ENCODE measurements around the gene TEAD3. TPM values are rescaled to one million over a fixed set of nuclear protein-coding genes. Genes with fewer than 3 reads are reported as not detected.
A peak's percentile ranks its signal among the peaks of the same experiment; 100 is the strongest.

Gene TEAD3
- total and polyA plus RNA-seq, 4 donors = 15.0 to 20.7 (median 18.5) TPM

- 74 to 77% methylated on average over 4 of the region's 4 CpGs for WGBS, 2 donors
- TF ChIP-seq, protein P1, sequence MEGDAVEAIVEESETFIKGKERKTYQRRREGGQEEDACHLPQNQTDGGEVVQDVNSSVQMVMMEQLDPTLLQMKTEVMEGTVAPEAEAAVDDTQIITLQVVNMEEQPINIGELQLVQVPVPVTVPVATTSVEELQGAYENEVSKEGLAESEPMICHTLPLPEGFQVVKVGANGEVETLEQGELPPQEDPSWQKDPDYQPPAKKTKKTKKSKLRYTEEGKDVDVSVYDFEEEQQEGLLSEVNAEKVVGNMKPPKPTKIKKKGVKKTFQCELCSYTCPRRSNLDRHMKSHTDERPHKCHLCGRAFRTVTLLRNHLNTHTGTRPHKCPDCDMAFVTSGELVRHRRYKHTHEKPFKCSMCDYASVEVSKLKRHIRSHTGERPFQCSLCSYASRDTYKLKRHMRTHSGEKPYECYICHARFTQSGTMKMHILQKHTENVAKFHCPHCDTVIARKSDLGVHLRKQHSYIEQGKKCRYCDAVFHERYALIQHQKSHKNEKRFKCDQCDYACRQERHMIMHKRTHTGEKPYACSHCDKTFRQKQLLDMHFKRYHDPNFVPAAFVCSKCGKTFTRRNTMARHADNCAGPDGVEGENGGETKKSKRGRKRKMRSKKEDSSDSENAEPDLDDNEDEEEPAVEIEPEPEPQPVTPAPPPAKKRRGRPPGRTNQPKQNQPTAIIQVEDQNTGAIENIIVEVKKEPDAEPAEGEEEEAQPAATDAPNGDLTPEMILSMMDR (IDR thresholded peaks at IDR 0.05; ENCODE audit: control extremely low read depth, extremely low read depth) = no peak
- Histone ChIP-seq H3K4me3 (no peak overlapping the region), H3K27me3 (ENCODE audit: control insufficient read depth in 3 of 3, insufficient read depth in 3 of 3, low read length in 2 of 3) (no peaks in the 10 kb centered on the region), H3K36me3 (ENCODE audit: control insufficient read depth in 4 of 4, insufficient read depth in 4 of 4, low read length in 4 of 4) (no peaks in the 10 kb centered on the region), H3K9me3 (ENCODE audit: control insufficient read depth in 4 of 4, insufficient read depth in 3 of 4, low read length in 3 of 4) (no peaks in the 10 kb centered on the region), H3K4me1 (ENCODE audit: control insufficient read depth in 5 of 5, insufficient read depth in 5 of 5, low read length in 5 of 5) (peaks cover 0 to 16% (median 0%) of the 10 kb centered on the region in 5 donors), H3K9ac (ENCODE audit: insufficient read depth in 1 of 2, low read length in 2 of 2) (no peak overlapping the region), H3K27ac (ENCODE audit: low read depth in 1 of 2, low read length in 1 of 2) (no peak overlapping the region)
- no peak for ATAC-seq (ENCODE audit: insufficient read depth, low FRiP score)
- DNase-seq = no peak
Observed at GRCh38 chr6:35514587-35514986, 17.7 kb upstream of the TEAD3 start.

DNA sequence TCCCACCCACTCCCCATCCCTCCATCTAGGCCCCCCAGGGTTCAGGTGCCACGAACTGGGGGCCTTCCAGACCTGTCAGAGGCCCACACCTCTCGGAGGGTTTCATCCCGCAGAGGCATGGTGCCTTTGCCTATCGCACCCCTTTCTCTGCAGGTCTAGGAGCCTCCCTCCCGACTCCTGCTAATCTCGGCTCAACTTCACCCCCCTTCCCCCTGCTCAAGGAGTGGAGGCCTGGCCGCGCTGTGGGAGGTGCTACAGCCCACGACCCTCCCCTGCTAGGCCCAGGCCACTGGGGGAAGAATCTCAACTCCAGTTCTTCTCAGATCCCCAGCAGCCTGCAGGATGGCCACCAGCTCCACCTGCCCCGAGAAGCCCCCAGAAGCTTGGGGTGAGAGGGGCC is 15.9 kb upstream of the TEAD3 start, which contains the start of gene TULP1:
Gene TULP1 (minus strand): TSS at position 157 of the 400 bp plus-strand sequence. CDS start 38 bp downstream, at position 119.
- peak within 1 kb of the TSS in 1 of 2 donors; percentile 32 for H3K9ac ChIP-seq (ENCODE audit: insufficient read depth in 1 of 2, low read length in 2 of 2)
- H3K4me1 ChIP-seq (ENCODE audit: control insufficient read depth in 5 of 5, insufficient read depth in 5 of 5, low read length in 5 of 5) = peaks cover 0 to 16% (median 3%) of the 10 kb centered on the region in 5 donors
- no peaks in the 10 kb centered on the region for H3K36me3 ChIP-seq (ENCODE audit: control insufficient read depth in 4 of 4, insufficient read depth in 4 of 4, low read length in 4 of 4)
- H3K4me3 ChIP-seq = no peak within 1 kb of the TSS
- 87 to 90% methylated on average over 10 of the region's 10 CpGs for WGBS, 2 donors
- no peaks in the 10 kb centered on the region for H3K9me3 ChIP-seq (ENCODE audit: control insufficient read depth in 4 of 4, insufficient read depth in 3 of 4, low read length in 3 of 4)
- ATAC-seq (ENCODE audit: insufficient read depth, low FRiP score) (no peak), DNase-seq (no peak)
- H3K27ac ChIP-seq (ENCODE audit: low read depth in 1 of 2, low read length in 1 of 2) = no peak within 1 kb of the TSS
- TF ChIP-seq, protein P1 (IDR thresholded peaks at IDR 0.05; ENCODE audit: control extremely low read depth, extremely low read depth) = no peak
- no peaks in the 10 kb centered on the region for H3K27me3 ChIP-seq (ENCODE audit: control insufficient read depth in 3 of 3, insufficient read depth in 3 of 3, low read length in 2 of 3)

GRCh38 chr6:35512006-35512405 is 15.1 kb upstream of the TEAD3 start:
- no peak overlapping the region for H3K4me3 ChIP-seq
- 12 to 15% methylated on average over 14 to 26 of the region's 26 CpGs for WGBS, 2 donors
- no peaks in the 10 kb centered on the region for H3K27me3 ChIP-seq (ENCODE audit: control insufficient read depth in 3 of 3, insufficient read depth in 3 of 3, low read length in 2 of 3)

More at GRCh38 chr6:35512006-35512405, 15.1 kb upstream of the TEAD3 start:
- DNase-seq (peak; percentile 23 to 59 (median 56)), ATAC-seq (ENCODE audit: insufficient read depth, low FRiP score) (no peak)
- TF ChIP-seq, protein P1 (IDR thresholded peaks at IDR 0.05; ENCODE audit: control extremely low read depth, extremely low read depth) = no peak
- H3K9me3 ChIP-seq (ENCODE audit: control insufficient read depth in 4 of 4, insufficient read depth in 3 of 4, low read length in 3 of 4) = no peaks in the 10 kb centered on the region
- H3K27ac ChIP-seq (ENCODE audit: low read depth in 1 of 2, low read length in 1 of 2) = no peak overlapping the region
- H3K9ac ChIP-seq (ENCODE audit: insufficient read depth in 1 of 2, low read length in 2 of 2) = no peak overlapping the region
- H3K36me3 ChIP-seq (ENCODE audit: control insufficient read depth in 4 of 4, insufficient read depth in 4 of 4, low read length in 4 of 4) = no peaks in the 10 kb centered on the region
- H3K4me1 ChIP-seq (ENCODE audit: control insufficient read depth in 5 of 5, insufficient read depth in 5 of 5, low read length in 5 of 5) = peaks cover 0 to 16% (median 3%) of the 10 kb centered on the region in 5 donors
